ENCODE measurements around the gene ASCC3. TPM values are rescaled to one million over a fixed set of nuclear protein-coding genes. Genes with fewer than 3 reads are reported as not detected.

The ASCC3 gene
- total RNA-seq, 1 experiment from 2014 or later: 40.5 TPM

DNA sequence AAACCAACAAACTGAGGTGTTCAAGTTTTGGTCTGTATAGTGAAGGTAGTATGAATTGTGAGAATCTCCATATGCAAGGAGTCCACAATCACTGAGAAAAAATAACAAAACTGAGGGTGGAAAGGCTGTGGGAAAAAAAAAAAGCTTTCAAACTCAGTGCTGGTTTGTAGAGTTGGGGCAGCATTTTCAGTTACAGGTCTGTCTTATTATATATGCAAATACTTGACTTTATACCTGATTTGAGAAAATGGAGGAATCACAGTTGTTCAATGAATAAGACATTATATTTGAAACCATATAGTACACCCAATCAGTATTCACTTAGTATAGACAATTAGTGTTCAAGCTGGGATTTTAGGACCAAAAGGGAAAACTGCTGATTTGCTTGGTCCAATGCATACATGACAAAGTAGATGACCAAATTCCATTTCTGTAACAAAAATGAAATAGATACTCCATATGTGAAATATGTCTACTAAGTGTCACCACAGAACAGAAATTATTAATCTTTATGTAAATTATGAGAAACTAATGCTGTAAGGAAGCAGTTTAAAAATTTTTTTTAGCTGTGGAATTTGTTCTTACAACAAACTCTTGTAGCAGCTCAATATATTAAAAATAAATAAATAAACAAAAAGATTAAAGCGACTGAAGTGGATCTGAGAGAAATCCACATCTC, 187.7 kb downstream of the ASCC3 start (continued):
- TF ChIP-seq, protein P1, sequence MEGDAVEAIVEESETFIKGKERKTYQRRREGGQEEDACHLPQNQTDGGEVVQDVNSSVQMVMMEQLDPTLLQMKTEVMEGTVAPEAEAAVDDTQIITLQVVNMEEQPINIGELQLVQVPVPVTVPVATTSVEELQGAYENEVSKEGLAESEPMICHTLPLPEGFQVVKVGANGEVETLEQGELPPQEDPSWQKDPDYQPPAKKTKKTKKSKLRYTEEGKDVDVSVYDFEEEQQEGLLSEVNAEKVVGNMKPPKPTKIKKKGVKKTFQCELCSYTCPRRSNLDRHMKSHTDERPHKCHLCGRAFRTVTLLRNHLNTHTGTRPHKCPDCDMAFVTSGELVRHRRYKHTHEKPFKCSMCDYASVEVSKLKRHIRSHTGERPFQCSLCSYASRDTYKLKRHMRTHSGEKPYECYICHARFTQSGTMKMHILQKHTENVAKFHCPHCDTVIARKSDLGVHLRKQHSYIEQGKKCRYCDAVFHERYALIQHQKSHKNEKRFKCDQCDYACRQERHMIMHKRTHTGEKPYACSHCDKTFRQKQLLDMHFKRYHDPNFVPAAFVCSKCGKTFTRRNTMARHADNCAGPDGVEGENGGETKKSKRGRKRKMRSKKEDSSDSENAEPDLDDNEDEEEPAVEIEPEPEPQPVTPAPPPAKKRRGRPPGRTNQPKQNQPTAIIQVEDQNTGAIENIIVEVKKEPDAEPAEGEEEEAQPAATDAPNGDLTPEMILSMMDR (IDR thresholded peaks at IDR 0.05 in 2 of 3, conservative IDR thresholded peaks at IDR 0.05 in 1 of 3; ENCODE audit: borderline replicate concordance in 1 of 3, insufficient read depth in 1 of 3, low read depth in 2 of 3, low read length in 2 of 3): no peak
- no peak for TF ChIP-seq ZFX (IDR thresholded peaks at IDR 0.05)
- TF ChIP-seq POLR2A (IDR thresholded peaks at IDR 0.05; ENCODE audit: borderline replicate concordance, extremely low read depth, insufficient read depth, insufficient read length): no peak
- no peak for TF ChIP-seq JUND (IDR thresholded peaks at IDR 0.05)
- TF ChIP-seq SP1 (IDR thresholded peaks at IDR 0.05; ENCODE audit: low read depth): no peak
- TF ChIP-seq, protein P2, sequence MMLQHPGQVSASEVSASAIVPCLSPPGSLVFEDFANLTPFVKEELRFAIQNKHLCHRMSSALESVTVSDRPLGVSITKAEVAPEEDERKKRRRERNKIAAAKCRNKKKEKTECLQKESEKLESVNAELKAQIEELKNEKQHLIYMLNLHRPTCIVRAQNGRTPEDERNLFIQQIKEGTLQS (IDR thresholded peaks at IDR 0.05): no peak
- no peak for TF ChIP-seq EZH2phosphoT487 (IDR thresholded peaks at IDR 0.05; ENCODE audit: borderline replicate concordance)

DNA sequence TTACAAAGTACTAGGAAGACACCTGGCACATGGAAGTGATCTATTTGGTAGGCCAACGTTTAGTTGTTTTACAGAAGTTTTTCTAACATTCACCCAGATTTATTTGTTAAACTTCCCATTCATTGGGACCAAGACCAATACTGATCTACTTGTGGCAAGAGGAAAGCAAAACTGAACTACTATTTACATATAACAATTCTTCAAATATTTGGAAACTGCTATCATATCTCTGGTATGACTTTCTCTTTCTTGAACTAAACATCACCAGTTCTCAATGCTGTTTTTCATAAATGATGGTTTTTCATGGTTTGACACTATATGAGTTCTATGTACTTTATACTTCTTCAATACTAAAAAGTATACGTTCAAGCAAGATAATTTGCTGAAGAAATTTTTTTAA, 189.2 kb downstream of the ASCC3 start:
- no peak for DNase-seq (ENCODE audit: low read depth, low spot score)
- Histone ChIP-seq H3K4me1 (ENCODE audit: control insufficient read depth in 1 of 2, insufficient read depth in 2 of 2, low read length in 2 of 2) (no peaks in the 10 kb centered on the region), H3K79me2 (ENCODE audit: insufficient read depth, low read length) (no peaks in the 10 kb centered on the region), H3K4me2 (ENCODE audit: low read length) (no peak overlapping the region), H3K27me3 (ENCODE audit: insufficient read depth, low read length) (no peaks in the 10 kb centered on the region), H3K36me3 (ENCODE audit: control insufficient read depth in 1 of 2, insufficient read depth in 2 of 2, low read length in 2 of 2) (no peaks in the 10 kb centered on the region), H2AFZ (ENCODE audit: low read depth, low read length, poor library complexity, severe bottlenecking) (no peak overlapping the region), H3K9me2 (ENCODE audit: insufficient read depth) (no peaks in the 10 kb centered on the region), H3K9ac (ENCODE audit: low read length) (no peak overlapping the region), H3K27ac (ENCODE audit: low read depth, low read length) (no peak overlapping the region), H3K9me3 (ENCODE audit: control insufficient read depth in 1 of 2, insufficient read depth in 1 of 2, low read depth in 1 of 2, low read length in 2 of 2) (no peaks in the 10 kb centered on the region), H3K4me3 (replicated peaks in 1 of 2; ENCODE audit: low read depth in 1 of 2, low read length in 2 of 2) (no peak overlapping the region), H4K20me1 (ENCODE audit: insufficient read depth) (no peaks in the 10 kb centered on the region)
- TF ChIP-seq SIN3A (IDR thresholded peaks at IDR 0.05; ENCODE audit: low read depth): no peak
- no peak for TF ChIP-seq ELF1 (IDR thresholded peaks at IDR 0.05; ENCODE audit: borderline replicate concordance, low read depth)
- no peak for TF ChIP-seq ZFX (IDR thresholded peaks at IDR 0.05)
- TF ChIP-seq, protein P2 (IDR thresholded peaks at IDR 0.05): no peak
- TF ChIP-seq RAD21 (IDR thresholded peaks at IDR 0.05; ENCODE audit: low read depth): no peak
- no peak for TF ChIP-seq SP1 (IDR thresholded peaks at IDR 0.05; ENCODE audit: low read depth)
- TF ChIP-seq EZH2 (IDR thresholded peaks at IDR 0.05): no peak
- TF ChIP-seq POLR2A (IDR thresholded peaks at IDR 0.05; ENCODE audit: borderline replicate concordance, extremely low read depth, insufficient read depth, insufficient read length): no peak
- TF ChIP-seq, protein P3, sequence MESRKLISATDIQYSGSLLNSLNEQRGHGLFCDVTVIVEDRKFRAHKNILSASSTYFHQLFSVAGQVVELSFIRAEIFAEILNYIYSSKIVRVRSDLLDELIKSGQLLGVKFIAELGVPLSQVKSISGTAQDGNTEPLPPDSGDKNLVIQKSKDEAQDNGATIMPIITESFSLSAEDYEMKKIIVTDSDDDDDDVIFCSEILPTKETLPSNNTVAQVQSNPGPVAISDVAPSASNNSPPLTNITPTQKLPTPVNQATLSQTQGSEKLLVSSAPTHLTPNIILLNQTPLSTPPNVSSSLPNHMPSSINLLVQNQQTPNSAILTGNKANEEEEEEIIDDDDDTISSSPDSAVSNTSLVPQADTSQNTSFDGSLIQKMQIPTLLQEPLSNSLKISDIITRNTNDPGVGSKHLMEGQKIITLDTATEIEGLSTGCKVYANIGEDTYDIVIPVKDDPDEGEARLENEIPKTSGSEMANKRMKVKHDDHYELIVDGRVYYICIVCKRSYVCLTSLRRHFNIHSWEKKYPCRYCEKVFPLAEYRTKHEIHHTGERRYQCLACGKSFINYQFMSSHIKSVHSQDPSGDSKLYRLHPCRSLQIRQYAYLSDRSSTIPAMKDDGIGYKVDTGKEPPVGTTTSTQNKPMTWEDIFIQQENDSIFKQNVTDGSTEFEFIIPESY (IDR thresholded peaks at IDR 0.05; ENCODE audit: extremely low read depth, insufficient replicate concordance, low read length): no peak
- ChIA-PET RAD21 (ENCODE audit: low non-redundant PET in 1 of 2, low total read pairs in 2 of 2, uncharacterized antibody in 2 of 2, unreplicated experiment in 2 of 2) (no interaction called here), POLR2A (no interaction called here), CTCF (no interaction called here)
- ATAC-seq: no peak
- intact Hi-C loops (cut with micrococcal nuclease): no loop called here
- no TSS peak for BruUV-seq (replicated peaks)

Data from HCT116 (cell line).